PC-9 (cell line): ENCODE results near the gene C1orf122. TPM values are rescaled to one million over a fixed set of nuclear protein-coding genes. Genes with fewer than 3 reads are reported as not detected.

Experiments used
- BruUV-seq: library from RNA; stranded (reverse); fragments of 400-500 nt; replicated peaks from 2 replicates; lab custom pipeline; 2021; lab: Mats Ljungman, UMichigan
- CTCF ChIA-PET: fragments of 300-600 bp; sonication (Branson Sonifier 250); formaldehyde crosslinking; loops from one replicate; lab custom pipeline; 2022; ENCODE audit warnings: antibody characterized with exemption; lab: Charles Lee
- POLR2A ChIA-PET: fragments of 300-600 bp; sonication (Branson Sonifier 250); formaldehyde crosslinking; loops from one replicate; lab custom pipeline; 2022; ENCODE audit warnings: antibody characterized with exemption; ENCODE audit not compliant: unreplicated experiment; lab: Charles Lee
- DNase-seq, 2 experiments: peaks; one replicate each; pipeline versions ENCODE4 v3.0.0 to v3.0.0-alpha.2; 2015 to 2022; ENCODE audit warnings: mixed read lengths in 1 of 2
- H2AFZ ChIP-seq: fragments of 200-600 bp; sonication (generic); 2 replicates; pipeline ENCODE4 v1.8.1; 2017; ENCODE audit warnings: antibody characterized with exemption
- H3F3A ChIP-seq: fragments of 200-600 bp; sonication (generic); 2 replicates; pipeline ENCODE4 v1.8.1; 2017; ENCODE audit warnings: antibody characterized with exemption, mild to moderate bottlenecking, low read depth; ENCODE audit not compliant: insufficient read depth
- H3K27ac ChIP-seq: fragments of 200-600 bp; sonication (generic); 2 replicates; pipeline ENCODE4 v1.6.1; 2016; ENCODE audit warnings: mixed run types
- H3K27me3 ChIP-seq: fragments of 200-600 bp; sonication (generic); 2 replicates; pipeline ENCODE4 v1.6.1; 2016; ENCODE audit warnings: low read depth, mixed run types; ENCODE audit not compliant: insufficient read depth
- H3K36me3 ChIP-seq: fragments of 200-600 bp; sonication (generic); 2 replicates; pipeline ENCODE4 v1.6.1; 2016; ENCODE audit warnings: low read depth, mixed run types
- H3K4me1 ChIP-seq: fragments of 200-600 bp; sonication (generic); replicated peaks from 2 replicates; pipeline ENCODE4 v1.6.1; 2016; ENCODE audit warnings: mixed run types; ENCODE audit not compliant: insufficient read depth
- H3K4me2 ChIP-seq: fragments of 200-600 bp; sonication (generic); 2 replicates; pipeline ENCODE4 v1.6.1; 2017; ENCODE audit warnings: mixed run types
- H3K4me3 ChIP-seq: fragments of 200-600 bp; sonication (generic); 2 replicates; pipeline ENCODE4 v1.6.1; 2016; ENCODE audit warnings: mixed run types
- H3K79me2 ChIP-seq: fragments of 200-600 bp; sonication (generic); 2 replicates; pipeline ENCODE4 v1.6.1; 2017; ENCODE audit warnings: low read depth, mixed run types
- H3K9me2 ChIP-seq: fragments of 200-600 bp; sonication (generic); 2 replicates; pipeline ENCODE4 v1.8.1; 2017; ENCODE audit warnings: mild to moderate bottlenecking; ENCODE audit not compliant: insufficient read depth
- H3K9me3 ChIP-seq: fragments of 200-600 bp; sonication (generic); 2 replicates; pipeline ENCODE4 v1.8.1; 2016; ENCODE audit warnings: low read depth; ENCODE audit not compliant: insufficient read depth
- H4K20me1 ChIP-seq: fragments of 200-600 bp; sonication (generic); 2 replicates; pipeline ENCODE4 v1.8.1; 2017; ENCODE audit not compliant: insufficient read depth
- EZH2 ChIP-seq: fragments of 200-600 bp; sonication (generic); IDR thresholded peaks from 2 replicates; pipeline ENCODE4 v1.8.0; 2017; ENCODE audit warnings: antibody characterized with exemption, low read depth
- intact Hi-C: fragments of 100-400 bp; cut with micrococcal nuclease; formaldehyde crosslinking; loops from one replicate; pipeline ENCODE4 v1.10.0; 2022; ENCODE audit not compliant: unreplicated experiment
- total RNA-seq: library from RNA; stranded (reverse); gene quantifications from 2 replicates; pipeline ENCODE4 v1.2.3, GENCODE V29; 2021
- TF ChIP-seq, protein P1 (sequence below): fragments of 200-600 bp; sonication (generic); conservative IDR thresholded peaks from 2 replicates; pipeline ENCODE4 v1.6.1; 2017; ENCODE audit warnings: mixed run types, antibody characterized with exemption, mild to moderate bottlenecking, moderate library complexity

C1orf122 gene
- total RNA-seq, 1 experiment from 2014 or later: 51.8 TPM

GRCh38 chr1:37828410-37829074 is 21.0 kb downstream of the C1orf122 start:
- Histone ChIP-seq H3K9me3 (no peaks in the 10 kb centered on the region), H2AFZ (no peak overlapping the region), H3K4me2 (no peak overlapping the region), H3K27me3 (no peaks in the 10 kb centered on the region), H3K4me3 (no peak overlapping the region), H3K4me1 (no peaks in the 10 kb centered on the region), H3K79me2 (no peaks in the 10 kb centered on the region), H3F3A (peaks cover 4% of the 10 kb centered on the region; the same call in 1 of the 2 replicates), H4K20me1 (no peaks in the 10 kb centered on the region), H3K27ac (no peak overlapping the region), H3K36me3 (peaks cover 22% of the 10 kb centered on the region), H3K9me2 (no peaks in the 10 kb centered on the region)
- BruUV-seq: no TSS peak
- intact Hi-C loops: no loop called here
- TF ChIP-seq, protein P1, sequence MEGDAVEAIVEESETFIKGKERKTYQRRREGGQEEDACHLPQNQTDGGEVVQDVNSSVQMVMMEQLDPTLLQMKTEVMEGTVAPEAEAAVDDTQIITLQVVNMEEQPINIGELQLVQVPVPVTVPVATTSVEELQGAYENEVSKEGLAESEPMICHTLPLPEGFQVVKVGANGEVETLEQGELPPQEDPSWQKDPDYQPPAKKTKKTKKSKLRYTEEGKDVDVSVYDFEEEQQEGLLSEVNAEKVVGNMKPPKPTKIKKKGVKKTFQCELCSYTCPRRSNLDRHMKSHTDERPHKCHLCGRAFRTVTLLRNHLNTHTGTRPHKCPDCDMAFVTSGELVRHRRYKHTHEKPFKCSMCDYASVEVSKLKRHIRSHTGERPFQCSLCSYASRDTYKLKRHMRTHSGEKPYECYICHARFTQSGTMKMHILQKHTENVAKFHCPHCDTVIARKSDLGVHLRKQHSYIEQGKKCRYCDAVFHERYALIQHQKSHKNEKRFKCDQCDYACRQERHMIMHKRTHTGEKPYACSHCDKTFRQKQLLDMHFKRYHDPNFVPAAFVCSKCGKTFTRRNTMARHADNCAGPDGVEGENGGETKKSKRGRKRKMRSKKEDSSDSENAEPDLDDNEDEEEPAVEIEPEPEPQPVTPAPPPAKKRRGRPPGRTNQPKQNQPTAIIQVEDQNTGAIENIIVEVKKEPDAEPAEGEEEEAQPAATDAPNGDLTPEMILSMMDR: no peak
- TF ChIP-seq EZH2: no peak
- CTCF ChIA-PET: no interaction called here
- no peak for DNase-seq
- POLR2A ChIA-PET: no interaction called here

DNA sequence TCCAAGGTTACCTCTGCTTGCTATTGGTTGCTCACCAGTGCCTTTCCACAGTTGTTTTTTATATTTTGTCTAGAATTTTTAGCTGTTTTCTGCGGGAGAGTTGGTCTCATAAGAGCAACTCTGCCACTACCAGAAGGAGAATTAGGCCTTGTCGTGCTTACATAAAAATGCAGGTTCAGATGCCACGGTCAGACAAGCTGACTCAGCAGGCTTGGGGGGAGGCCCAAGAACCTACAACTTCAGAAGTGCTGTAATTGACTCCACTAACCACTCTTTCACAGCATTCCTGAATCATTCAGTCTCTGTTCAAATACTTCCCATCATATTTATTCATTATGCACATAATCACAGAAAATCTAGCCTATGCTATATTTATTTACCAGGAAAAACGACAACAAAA is 23.5 kb downstream of the C1orf122 start:
- Histone ChIP-seq H3K4me2 (no peak overlapping the region), H3K27ac (no peak overlapping the region), H3K36me3 (peaks cover 26% of the 10 kb centered on the region; the same call in 1 of the 2 replicates), H3K4me1 (no peaks in the 10 kb centered on the region), H4K20me1 (no peaks in the 10 kb centered on the region), H3K4me3 (no peak overlapping the region), H3F3A (peaks cover 4% of the 10 kb centered on the region; the same call in 1 of the 2 replicates), H3K9me3 (no peaks in the 10 kb centered on the region), H3K9me2 (no peaks in the 10 kb centered on the region), H3K79me2 (no peaks in the 10 kb centered on the region), H3K27me3 (no peaks in the 10 kb centered on the region), H2AFZ (no peak overlapping the region)
- POLR2A ChIA-PET: no interaction called here
- CTCF ChIA-PET: no interaction called here
- DNase-seq: no peak
- no TSS peak for BruUV-seq
- TF ChIP-seq, protein P1: no peak
- no peak for TF ChIP-seq EZH2
- intact Hi-C loops: no loop called here

DNA sequence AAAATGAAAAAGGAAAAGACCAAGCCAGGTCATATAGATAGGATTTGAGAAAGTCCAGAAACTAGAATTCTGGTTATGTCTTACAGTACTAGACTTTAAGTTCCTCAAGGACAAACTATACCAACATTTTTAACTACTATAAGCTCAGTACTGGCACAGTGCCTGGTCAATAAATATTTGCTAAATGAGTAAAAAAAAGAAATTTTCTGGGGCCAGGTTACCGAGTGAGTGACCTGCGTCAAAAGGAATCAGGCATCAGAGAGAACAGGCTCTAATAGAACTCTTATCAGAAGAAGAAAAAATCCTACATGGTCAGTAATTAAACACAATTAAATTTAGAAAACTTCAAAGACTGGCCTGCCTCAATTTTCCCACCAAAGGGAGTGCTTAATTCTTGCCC is 24.2 kb downstream of the C1orf122 start:
- no TSS peak for BruUV-seq
- Histone ChIP-seq H3K4me1 (no peaks in the 10 kb centered on the region), H2AFZ (no peak overlapping the region), H3F3A (peaks cover 4% of the 10 kb centered on the region; the same call in 1 of the 2 replicates), H3K4me3 (no peak overlapping the region), H3K9me2 (no peaks in the 10 kb centered on the region), H3K27ac (no peak overlapping the region), H3K27me3 (no peaks in the 10 kb centered on the region), H3K4me2 (no peak overlapping the region), H4K20me1 (no peaks in the 10 kb centered on the region), H3K36me3 (peaks cover 26% of the 10 kb centered on the region; the same call in 1 of the 2 replicates), H3K9me3 (no peaks in the 10 kb centered on the region), H3K79me2 (no peaks in the 10 kb centered on the region)
- no peak for TF ChIP-seq EZH2
- TF ChIP-seq, protein P1: no peak
- DNase-seq: no peak
- intact Hi-C loops: no loop called here
- ChIA-PET POLR2A (interaction anchor here (0.5 kb wide), 1 partner anchor 1153 kb away, joined by 9 read pairs; no protein-coding TSS in a partner anchor), CTCF (interaction anchor here (0.6 kb wide), 1 partner anchor 87 kb away, joined by 3 read pairs; no protein-coding TSS in a partner anchor)
